PC-9 (cell line): Measurements from ENCODE around the gene C6orf141.

Source experiments
- CTCF ChIP-seq: fragments of 200-600 bp; sonication (generic); conservative IDR thresholded peaks from 2 replicates; pipeline ENCODE4 v1.6.1; 2017; ENCODE audit warnings: mixed run types, antibody characterized with exemption, mild to moderate bottlenecking, moderate library complexity
- EZH2 ChIP-seq: fragments of 200-600 bp; sonication (generic); IDR thresholded peaks from 2 replicates; pipeline ENCODE4 v1.8.0; 2017; ENCODE audit warnings: antibody characterized with exemption, low read depth

GRCh38 chr6:49550492-49551077, at the start of gene C6orf141:
- TF ChIP-seq CTCF, result no peak
- TF ChIP-seq EZH2, result no peak
